HuH-7 (cell line): ENCODE data around the gene DPYD.

Experiments
- DNase-seq: peaks from one replicate; pipeline ENCODE4 v3.0.0; 2011; ENCODE audit warnings: low spot score

The DPYD gene

DNA sequence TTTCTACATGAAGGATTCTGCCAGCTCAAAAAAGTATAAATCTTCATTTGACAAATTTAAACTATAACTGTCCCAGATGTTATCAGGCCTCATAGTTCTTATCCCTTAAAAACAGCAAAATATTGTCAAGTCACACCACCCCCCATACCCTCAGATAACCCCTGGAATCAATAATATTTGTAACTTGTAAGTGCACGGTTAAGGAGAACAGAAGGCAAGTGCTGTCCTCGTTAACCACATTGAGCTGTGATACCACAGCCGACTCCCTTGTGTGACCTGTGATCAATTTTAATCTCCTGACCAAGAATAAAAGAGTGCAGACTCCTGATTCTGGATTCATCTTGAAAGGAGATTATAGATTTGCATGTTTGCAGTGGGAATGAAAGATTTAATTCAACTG is 310.7 kb downstream of the DPYD start:
- DNase-seq, result no peak

DNA sequence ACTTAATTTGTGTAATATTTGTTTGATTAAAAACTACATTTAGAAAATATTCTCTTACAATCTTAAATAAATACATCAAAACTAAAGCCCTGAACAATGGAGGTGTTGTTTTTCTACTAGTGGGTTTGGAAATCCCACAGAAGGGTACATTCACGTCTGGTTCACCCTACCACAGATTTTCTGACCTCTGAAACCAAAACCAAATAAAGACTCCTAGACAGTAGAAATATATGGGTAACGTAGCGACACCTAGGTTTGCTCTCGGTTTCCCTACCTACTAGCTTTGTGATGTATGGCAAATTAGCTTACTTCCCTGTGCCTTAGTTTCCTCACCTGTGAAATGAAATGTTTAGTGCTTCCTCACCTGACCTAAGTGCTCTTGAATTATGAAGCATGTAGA is 312.6 kb downstream of the DPYD start:
- no peak for DNase-seq

DNA sequence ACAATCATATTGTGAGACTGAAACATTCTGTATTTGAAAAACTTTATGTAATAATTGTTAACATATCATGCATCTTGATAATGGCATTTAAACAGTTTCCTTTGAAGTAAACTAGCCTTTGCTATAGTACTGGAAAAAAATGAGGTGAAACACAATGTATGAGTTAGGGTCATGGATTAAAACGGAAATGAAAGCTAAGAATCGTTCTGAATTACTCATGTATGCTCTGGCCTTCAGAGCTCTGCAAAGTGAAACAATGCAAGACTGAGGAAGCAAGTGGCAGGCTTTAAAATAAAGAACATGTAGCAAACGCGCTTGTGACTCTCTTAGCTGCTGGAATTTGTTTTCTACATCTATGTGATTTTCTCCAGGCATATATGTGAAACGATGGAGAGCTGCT is 317.1 kb downstream of the DPYD start:
- no peak for DNase-seq

GRCh38 chr1:97603218-97603617 is 317.6 kb downstream of the DPYD start:
- DNase-seq, result no peak

GRCh38 chr1:97599447-97599846 is 321.4 kb downstream of the DPYD start:
- DNase-seq, result no peak

GRCh38 chr1:97593192-97593591 is 327.6 kb downstream of the DPYD start:
- no peak for DNase-seq

DNA sequence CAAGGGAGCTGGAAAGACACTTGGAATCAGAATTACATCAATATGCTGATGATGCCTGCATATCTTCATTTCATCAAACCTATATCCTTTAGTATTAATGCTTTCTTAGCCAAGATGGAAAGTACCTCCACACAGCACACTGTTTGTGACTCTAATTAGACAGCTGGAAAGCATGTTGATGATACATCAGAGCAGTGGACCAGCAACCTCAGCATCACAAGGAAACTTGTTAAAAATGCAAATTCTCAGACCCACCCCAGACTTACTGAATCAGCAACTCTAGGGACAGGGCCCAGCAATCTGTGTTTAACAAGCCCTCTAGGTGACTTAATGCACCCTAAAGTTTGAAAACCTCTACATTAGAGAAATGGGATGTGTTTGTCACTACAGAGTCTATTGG is 332.1 kb downstream of the DPYD start:
- DNase-seq, result no peak

GRCh38 chr1:97581614-97582051 is 339.2 kb downstream of the DPYD start:
- DNase-seq, result no peak

DNA sequence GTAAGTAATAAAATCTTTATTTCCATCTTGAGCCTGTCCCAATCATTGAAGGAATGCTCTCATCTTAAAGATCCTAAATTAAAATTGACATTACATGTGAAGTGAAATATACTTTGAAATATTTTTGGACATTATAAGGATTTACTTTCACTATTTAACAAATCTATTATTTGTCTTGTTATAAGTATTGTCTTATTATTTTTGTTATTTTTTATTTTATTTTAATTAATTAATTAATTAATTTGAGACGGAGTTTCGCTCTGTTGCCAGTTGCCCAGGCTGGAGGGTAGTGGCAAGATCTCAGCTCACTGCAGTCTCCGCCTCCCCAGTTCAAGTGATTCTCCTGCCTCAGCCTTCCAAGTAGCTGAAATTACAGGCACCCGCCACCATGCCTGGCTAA is 343.2 kb downstream of the DPYD start:
- no peak for DNase-seq

GRCh38 chr1:97573553-97573952 is 347.3 kb downstream of the DPYD start:
- DNase-seq, result no peak

DNA sequence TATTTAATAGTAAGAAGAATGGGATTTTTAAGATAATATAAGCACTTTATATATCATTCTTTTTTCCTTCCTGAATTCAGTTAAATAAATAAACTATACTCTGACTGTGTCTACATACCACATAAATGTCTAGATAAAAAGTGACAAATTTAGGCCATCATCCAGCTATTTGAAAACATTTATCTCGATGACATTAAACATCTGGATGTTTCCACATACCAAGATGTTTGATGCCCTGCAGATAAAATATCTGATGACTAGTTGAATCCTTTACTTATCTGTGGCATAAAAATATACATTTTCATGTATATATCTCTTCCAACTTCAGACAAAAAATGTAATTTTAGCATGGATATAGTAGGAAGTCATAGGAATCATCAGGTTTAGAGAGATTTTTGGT is 348.3 kb downstream of the DPYD start:
- DNase-seq, result no peak

GRCh38 chr1:97571760-97572159 is 349.1 kb downstream of the DPYD start:
- no peak for DNase-seq

DNA sequence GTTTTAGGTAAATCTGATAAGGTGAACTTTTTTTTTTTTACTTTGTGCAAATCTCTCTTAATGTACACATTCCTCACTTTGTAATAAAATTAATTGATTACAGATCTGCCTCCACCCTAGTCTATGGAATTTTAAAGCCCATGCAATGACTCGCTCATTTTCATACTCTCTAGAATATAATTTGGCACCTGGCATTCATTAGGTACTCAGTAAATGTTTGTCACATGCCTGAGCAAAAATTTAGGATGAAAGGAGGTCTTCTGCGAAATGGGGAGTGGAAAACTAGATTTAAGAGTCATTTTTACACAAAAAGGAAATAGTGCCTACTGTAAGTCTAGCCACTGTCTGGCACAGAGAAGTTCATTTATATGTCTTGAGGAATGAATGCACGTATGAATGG is 350.1 kb downstream of the DPYD start:
- DNase-seq, result no peak

DNA sequence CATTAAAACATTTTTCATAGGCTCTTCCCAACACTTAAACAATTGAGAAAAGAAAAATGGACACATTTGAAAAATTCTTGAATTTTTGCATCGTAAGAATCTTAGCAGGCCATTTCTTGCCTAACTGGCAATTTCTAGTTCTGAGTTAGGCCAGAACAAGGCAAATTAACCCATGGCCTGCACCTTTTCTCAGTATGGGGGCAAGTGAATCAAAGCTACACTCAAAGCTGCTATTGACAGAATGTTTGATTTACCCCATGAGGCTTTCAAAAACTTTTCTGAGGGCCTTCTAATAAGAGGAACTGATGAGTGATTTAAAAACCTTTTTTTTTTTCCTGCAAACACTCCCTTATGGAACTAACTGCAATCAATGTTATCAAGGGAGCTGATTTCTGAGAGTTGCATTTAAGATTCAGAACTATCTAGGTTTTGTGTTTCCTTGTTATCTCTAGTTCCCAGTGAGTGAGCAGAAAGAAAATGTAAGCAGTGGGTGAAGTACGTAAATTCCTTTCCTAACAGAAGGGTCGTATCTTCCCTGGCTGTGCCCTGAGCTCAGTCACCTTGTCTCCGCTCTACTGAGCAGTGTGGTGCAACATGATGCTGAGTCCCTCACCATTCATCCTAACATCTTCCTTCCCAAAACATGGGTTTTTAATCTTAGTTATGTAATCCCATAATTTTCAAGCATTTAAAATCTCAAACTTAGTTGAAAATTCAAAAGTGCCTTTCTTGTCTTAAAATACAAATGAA is 353.7 kb downstream of the DPYD start:
- no peak for DNase-seq

- no peak for DNase-seq
These were observed 354.9 kb downstream of the DPYD start for GRCh38 chr1:97565886-97566285.

DNA sequence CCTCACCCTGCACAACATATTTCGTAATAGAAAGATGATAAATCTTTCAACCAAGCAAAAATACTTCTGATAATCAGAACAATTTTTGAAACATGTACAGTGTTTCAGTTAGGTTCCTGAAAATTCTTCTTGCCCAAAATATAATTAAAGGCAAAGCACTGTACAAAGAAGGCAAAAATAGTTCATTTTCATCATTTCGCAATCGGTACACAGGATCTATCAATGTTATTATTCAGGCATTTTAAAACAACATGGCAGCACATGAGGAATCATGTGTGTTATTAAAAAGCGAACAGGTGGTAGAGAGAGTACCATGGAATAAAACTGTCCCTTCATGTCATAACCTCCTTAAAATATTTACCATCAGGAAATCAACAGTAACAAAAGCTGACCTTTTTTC is 356.9 kb downstream of the DPYD start:
- no peak for DNase-seq

DNA sequence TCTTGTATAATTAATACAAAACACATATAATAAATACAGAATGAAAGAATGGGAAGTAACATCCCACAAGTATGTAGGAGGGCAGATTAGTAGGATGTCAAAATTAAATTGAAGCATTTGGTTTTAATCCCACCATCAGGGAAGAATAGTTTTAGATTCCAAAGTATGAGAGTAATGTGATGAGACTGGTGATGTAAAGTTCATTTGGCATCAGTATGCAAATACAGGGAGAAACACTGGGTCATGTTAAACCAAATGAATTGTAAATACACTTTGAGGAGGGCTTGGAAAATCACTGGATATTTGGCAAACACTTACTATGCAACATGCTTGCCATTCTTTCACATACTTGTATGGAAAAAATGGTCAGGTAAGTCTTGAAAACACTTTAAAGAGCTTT is 358.8 kb downstream of the DPYD start:
- no peak for DNase-seq

DNA sequence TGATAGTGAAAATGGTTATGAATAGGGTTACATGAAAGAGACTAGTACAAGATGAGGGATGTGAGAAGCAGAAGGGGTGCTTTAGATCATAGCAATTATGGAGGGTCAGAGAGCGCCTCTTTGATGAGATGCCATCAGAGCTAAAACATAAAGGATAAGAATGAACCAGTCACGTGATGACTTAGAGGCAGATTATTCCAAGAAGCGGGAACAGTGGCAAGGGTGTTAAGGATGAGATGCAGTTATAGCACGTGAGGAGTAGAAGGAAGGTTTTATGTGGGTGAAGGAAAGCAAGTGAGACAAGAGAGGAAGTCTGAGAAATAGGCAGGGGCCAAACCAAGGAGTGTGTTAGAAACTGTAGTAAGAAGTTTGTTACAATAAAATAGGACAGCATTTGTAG is 360.1 kb downstream of the DPYD start:
- DNase-seq, result no peak

- DNase-seq, result no peak
These were observed 366.9 kb downstream of the DPYD start for GRCh38 chr1:97553971-97554370.

DNA sequence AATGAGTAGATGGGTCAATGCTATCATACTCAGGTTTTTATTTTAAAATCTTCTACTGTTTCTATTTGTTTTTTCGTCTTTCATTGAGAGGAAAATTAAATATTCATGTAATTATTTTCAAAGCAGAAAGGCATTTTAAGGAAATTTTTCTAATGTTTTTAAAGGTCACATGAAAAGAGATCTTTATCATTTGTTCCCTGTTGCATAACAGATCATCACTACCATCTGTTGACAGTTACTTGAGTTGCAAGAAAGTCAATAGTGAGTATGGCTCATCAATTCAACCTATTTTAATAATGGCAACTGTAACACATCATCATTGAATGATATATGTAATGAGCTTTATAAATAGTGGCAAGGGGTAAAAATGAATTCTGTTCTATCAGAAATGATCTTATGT is 369.7 kb downstream of the DPYD start:
- no peak for DNase-seq

GRCh38 chr1:97545446-97545845 is 375.4 kb downstream of the DPYD start:
- no peak for DNase-seq

DNA sequence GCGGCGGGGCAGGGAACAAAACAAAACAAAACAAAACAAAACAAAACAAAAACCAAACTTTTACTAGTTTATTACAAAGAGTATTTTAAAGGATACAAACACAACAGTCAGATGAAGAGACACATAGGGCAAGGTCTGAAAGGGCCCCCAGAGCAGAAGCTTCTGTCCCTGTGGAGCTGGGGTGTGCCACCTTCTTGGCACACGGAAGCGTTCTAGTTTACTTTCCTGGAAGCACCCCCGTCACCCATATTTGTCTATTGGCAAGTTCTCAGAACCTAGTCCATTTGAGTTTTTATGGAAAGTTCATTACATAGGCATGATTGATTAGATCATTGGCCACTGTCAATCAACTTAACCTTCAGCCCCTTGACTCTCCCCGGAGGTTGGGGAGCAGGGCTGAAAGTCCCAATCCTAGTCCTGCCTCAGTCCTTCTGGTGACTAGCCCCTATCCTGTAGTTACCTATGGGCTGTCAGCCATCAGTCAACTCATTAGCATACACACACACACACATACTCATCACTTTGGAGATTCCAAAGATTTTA is 380.4 kb downstream of the DPYD start:
- DNase-seq, result no peak

- no peak for DNase-seq
These were observed 382.7 kb downstream of the DPYD start for GRCh38 chr1:97538113-97538512.

DNA sequence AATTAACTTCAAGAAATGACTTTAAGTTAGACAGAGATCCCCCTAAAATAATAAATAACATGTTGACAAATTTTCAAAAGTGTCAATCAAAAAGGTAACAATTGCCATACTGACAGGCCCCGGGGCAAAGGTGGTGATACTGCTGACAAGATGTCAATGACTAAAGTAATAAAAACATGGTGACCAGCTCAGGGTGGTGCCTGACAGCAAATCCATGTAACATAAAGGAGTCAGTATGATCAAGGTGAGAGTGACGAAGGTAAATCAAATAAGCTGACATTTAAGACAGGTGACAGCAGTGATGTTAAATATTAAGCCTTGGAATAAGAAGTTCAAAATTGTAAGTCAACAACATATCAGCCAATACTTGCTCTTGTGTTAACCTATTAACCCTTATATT is 387.5 kb downstream of the DPYD start:
- DNase-seq, result no peak
